NCI-H2029 treated with DMSO at 0.1 percent for 48 hours (cell line): Measurements from ENCODE around the gene ADAMTS2.

Source experiments
- DNase-seq: peaks from one replicate; lab custom pipeline; 2025; lab: John Stamatoyannopoulos, UW

ADAMTS2 gene

GRCh38 chr5:179343719-179344430 lies 1.4 kb downstream of the ADAMTS2 start:
- DNase-seq = no peak

- DNase-seq = no peak
These were observed 2.1 kb downstream of the ADAMTS2 start for GRCh38 chr5:179343021-179343718.

- no peak for DNase-seq
These were observed 2.7 kb downstream of the ADAMTS2 start for GRCh38 chr5:179342577-179342976.

- DNase-seq = no peak
These were observed 4.8 kb downstream of the ADAMTS2 start for GRCh38 chr5:179340465-179340864.

GRCh38 chr5:179339996-179340395 lies 5.3 kb downstream of the ADAMTS2 start:
- no peak for DNase-seq

GRCh38 chr5:179339081-179339480 lies 6.2 kb downstream of the ADAMTS2 start:
- no peak for DNase-seq

GRCh38 chr5:179337796-179338676 lies 7.2 kb downstream of the ADAMTS2 start:
- no peak for DNase-seq

GRCh38 chr5:179336871-179337795 lies 8.1 kb downstream of the ADAMTS2 start:
- DNase-seq = no peak

- no peak for DNase-seq
These were observed 9.0 kb downstream of the ADAMTS2 start for GRCh38 chr5:179336126-179336870.

- no peak for DNase-seq
These were observed 11.2 kb downstream of the ADAMTS2 start for GRCh38 chr5:179333796-179334761.

GRCh38 chr5:179332741-179333290 lies 12.4 kb downstream of the ADAMTS2 start:
- no peak for DNase-seq

GRCh38 chr5:179331591-179332375 lies 13.5 kb downstream of the ADAMTS2 start:
- DNase-seq = no peak

GRCh38 chr5:179330186-179330900 lies 14.9 kb downstream of the ADAMTS2 start:
- DNase-seq = no peak

GRCh38 chr5:179328291-179328690 lies 17.0 kb downstream of the ADAMTS2 start:
- no peak for DNase-seq

- no peak for DNase-seq
These were observed 18.1 kb downstream of the ADAMTS2 start for GRCh38 chr5:179327021-179327735.

GRCh38 chr5:179326122-179326927 lies 18.9 kb downstream of the ADAMTS2 start:
- no peak for DNase-seq
